GM19452 (cell line): ENCODE results near the gene PITRM1.
"Not testable (repeated sequence)": the region's sequence is repeated elsewhere in the genome, so short reads cannot be mapped to it uniquely, and the experiment has no call there.

Experiments used
- ATAC-seq: cut with Tn5 transposase; IDR thresholded peaks from one replicate; pipeline ENCODE4 v1.9.1; 2021; ENCODE audit not compliant: unreplicated experiment

Gene PITRM1

DNA sequence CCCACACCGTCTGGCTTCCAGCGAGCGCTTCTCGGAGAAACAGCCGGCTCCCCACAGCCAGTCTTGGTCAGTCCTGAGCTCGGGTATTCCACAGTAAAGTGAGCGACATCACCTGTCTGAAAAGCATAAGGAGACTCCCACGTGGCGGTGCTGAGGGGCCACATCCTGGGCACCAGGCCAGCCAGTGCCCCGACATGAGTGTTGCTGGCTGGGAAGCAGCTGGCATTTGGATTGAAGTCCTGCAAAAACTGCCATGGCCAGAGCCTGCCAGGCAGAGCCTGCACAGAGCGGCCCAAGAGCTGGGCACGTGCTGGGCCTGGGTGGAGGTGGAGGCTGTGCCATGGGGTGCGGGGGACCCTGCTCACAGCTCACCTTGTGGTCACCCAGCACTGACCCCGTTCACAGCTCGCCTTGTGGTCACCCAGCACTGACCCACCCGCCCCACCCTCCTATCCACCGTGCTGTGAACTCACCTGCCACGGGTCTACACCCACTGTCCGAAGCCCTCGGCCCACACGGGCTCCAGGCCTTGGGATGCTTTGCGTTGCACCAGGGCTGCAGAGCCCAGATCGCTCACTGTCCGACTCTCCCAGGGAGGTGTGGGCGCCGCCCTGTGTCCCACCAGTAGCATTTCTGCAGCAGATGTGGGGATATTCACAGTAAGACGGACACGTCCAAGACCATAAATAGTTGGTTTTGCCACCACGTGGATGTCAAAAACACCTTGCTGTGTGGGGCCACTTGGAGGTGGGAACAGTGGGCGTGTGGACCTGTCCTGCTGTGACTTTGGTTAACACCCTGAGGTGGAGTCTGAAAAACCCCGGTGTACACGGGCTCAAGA is 48.8 kb downstream of the PITRM1 start:
- no peak for ATAC-seq

DNA sequence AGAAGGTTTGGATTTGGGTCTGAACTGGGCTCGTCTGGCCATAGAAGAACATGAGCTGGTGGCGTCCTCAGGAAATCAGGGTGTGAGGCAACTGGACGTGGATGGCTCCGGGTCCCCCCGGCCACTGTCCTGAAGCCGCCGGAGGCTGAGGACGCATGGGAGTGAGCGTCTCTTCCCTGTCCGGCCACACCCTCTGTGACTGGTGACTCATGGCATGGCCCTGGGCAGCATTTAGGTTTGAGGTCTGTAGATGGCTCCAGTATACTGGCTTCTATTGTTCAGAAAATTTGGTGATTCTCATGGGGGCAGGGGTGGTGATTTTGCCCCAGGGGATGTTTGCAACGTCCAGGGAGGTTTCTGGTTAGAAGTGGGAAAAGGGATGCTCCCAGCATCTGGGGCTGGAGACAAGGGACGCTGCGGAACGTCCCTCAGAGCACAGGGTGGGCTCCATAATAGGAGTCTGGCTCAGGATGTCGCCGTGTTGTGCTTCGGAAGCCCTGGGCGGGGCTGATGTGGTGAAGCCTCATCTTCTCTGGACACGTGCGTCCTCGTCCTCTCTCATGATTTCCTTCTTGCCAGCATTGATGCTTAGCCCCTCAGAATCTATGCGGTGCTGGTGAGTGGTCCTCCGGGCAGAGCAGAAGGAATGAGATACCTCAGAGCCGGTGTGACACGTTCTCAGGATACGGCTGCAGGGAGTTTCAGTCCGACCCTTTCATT is 49.9 kb downstream of the PITRM1 start:
- no peak for ATAC-seq

DNA sequence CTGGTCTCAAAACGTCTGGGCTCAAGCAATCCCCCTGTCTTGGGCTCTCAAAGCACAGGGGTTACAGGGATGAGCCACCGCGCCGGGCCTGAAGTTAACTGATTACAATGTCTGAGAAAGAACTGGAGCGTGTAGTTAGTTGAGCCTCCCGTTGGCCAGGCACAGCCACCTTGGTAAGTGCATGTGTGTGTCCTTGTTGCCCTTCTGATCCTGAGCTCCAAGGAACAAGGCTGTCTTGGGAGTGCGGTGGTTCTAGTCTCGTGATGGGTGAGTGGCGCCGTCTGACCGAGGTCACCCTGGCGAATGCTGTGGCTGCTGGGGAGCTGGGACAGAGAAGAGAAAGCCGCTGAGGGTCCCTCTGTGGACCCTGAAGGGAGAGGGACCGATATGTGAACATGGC is 50.5 kb downstream of the PITRM1 start:
- ATAC-seq = no peak

GRCh38 chr10:3119796-3120459 is 52.7 kb downstream of the PITRM1 start:
- ATAC-seq = no peak

DNA sequence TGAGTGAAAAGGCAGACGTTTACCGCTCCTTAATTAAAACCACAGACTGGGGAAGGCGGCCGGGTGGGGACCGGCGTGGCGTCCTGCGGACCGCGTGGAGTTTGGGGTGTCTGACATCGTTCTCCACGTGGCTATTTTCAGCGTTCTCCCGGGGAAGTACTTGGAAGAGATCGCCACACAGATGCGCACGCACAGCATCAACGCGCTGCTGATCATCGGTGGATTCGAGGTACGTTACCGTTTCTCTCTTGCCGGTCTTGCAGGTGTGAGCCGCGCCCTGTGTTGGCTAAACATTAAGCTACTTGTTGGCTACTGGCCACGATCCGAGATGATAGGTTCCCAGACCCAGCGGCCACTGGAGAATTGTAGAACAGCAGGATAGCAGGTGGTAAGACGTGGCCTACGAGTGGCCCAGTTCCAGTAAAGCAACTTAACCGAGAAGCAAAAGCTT is 53.9 kb downstream of the PITRM1 start:
- no peak for ATAC-seq

DNA sequence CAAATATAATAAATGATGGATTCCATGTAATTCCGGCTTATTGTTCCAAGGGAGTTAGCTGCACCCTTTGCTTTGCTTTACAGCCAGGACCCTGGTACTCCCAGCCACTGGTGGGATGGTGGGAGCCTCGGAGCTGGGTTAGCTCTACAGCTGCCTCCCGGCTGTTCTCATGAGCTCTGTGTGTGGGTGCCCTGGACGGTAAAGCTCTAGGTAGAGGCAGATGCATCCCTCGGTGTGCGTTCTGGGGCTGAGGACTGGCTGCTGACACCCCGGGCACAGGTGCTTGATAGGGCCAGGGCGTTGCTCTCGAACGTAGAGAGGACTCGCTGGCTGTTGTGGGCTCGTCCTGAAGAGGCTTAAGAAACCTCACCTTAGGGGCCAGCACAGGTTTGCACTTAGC is 55.1 kb downstream of the PITRM1 start:
- ATAC-seq = no peak

DNA sequence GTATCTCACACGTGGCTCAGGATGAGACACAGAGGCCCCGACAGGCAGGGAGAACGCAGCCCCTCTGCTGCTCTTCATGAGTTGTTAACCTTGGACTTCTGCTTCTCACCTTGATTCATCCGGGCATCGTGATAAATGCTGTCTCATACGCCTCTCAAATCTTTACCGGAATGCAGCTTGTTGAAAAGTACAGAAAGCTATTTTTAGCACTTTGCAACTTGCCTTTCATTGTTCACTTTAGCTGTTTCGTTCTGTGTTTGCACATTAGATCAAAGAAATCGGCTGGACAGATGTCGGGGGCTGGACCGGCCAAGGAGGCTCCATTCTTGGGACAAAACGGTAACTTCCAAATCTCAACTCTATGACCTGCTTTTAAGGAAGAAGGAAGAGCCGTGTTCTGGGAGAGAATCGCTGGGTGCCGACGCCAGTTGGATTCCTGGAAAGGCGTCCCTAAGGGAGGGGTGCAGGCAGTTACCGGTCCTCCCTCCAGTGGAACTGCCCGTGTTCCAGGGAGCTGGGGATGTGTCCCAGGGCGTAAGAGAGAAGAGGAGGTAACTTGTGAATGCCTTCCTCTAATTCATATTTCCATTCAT is 56.0 kb downstream of the PITRM1 start:
- no peak for ATAC-seq

- ATAC-seq = no peak
Measured at GRCh38 chr10:3115685-3116084, 56.9 kb downstream of the PITRM1 start.

DNA sequence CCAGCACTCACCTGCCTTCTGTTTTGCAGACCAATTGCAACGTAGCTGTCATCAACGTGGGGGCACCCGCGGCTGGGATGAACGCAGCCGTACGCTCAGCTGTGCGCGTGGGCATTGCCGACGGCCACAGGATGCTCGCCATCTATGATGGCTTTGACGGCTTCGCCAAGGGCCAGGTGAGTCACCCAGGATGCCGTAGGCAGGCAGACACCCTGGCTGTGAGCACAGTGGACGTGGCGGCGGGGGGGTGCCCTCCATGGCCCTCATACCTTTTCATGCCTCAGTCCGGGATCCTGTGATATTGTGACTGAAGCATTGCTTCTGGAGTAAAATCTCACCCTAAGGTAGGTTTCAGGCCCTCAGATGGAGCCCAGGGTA is 59.2 kb downstream of the PITRM1 start:
- ATAC-seq = no peak

- no peak for ATAC-seq
Measured at GRCh38 chr10:3111621-3112163, 60.9 kb downstream of the PITRM1 start.

- ATAC-seq = no peak
Measured at GRCh38 chr10:3110782-3111620, 61.6 kb downstream of the PITRM1 start.

GRCh38 chr10:3109633-3110032 is 62.9 kb downstream of the PITRM1 start:
- no peak for ATAC-seq

DNA sequence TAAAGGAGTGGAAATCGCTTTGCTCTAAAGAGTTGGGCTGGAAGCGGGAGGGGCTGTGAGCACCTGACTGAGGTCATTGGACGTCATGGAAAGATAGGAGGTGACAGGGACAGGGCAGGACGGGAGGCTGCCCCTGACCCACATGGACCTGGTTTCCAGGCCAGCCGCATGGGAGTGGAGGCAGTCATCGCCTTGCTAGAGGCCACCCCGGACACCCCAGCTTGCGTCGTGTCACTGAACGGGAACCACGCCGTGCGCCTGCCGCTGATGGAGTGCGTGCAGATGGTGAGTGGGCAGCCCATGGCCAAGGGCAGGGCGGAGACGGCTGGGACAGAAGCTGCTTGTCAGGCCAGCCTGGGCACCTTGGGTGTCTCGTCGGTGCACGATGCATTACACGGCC is 63.4 kb downstream of the PITRM1 start:
- no peak for ATAC-seq

- no peak for ATAC-seq
Measured at GRCh38 chr10:3108575-3109105, 63.9 kb downstream of the PITRM1 start.

DNA sequence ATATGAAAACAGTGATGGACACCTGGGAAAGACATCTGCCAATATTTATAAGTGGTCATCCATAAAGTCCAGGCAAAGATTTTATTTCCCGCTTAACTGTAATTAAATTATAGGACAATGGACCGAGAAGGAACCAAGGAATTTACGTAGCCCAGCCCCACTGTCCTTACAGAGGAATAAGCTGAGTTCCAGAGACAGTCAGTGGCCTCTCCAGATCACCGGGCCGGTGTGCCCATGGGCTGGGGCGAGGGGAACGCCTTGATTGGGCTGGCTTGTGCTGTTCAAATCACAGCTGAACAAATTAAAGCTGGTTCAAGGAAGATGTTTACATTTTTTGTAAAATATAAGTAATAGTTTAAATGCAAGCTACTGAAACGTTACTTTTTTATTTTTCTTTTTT is 64.5 kb downstream of the PITRM1 start:
- no peak for ATAC-seq

DNA sequence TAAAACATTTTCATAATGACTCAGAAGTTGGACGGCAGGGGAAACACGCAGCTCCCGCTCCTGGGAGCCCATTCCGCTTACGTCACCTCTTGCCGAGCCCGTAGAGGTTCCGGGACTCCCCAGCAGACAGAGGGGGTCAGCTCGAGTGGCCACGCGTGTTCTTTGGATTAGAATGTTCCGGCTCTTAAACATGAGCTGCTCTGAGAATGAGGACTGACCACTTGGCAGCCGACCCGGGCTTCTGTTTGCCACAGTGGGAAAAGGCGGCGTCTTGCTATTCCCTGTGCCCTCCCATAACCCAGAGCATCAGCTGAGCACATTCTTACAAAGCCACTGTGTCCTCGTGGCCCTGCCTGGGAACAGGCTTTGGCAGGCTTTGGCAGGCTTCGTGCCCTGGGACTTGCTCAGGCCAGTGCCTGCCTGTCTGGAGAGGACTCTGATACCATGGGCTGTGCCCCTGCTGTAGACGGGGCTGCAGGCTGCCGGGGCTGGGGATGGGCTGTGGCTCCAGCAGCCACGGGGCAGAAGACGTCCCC is 65.1 kb downstream of the PITRM1 start:
- ATAC-seq = no peak

- ATAC-seq = no peak
Measured at GRCh38 chr10:3106928-3107425, 65.6 kb downstream of the PITRM1 start.

- ATAC-seq = not testable (repeated sequence)
Measured at GRCh38 chr10:3106328-3106727, 66.3 kb downstream of the PITRM1 start.

DNA sequence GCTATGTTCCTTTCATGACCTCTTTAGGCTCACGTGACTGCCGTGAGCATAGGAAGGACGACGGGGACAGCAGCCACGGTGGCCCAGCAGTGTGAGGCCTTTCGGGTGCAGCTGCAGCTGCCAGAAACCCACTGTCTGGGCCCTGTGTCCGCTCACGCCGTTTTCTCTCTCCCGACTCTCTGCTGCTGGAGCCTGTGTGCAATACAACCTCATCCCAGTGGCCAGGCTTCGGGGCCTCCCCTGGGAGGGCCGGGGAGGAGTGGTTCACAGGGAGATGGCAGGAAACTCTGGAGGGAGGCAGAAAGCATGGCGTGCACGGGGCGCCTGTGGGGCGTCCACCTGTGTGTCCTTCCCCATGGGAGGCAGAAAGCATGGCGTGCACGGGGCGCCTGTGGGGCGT is 66.7 kb downstream of the PITRM1 start:
- ATAC-seq = no peak

- ATAC-seq = no peak
Measured at GRCh38 chr10:3105166-3105565, 67.4 kb downstream of the PITRM1 start.
